Muscle layer of colon (tissue), 2 donors: ENCODE data around the gene CST11.

ENCODE experiments used
- H3K27ac ChIP-seq: one replicate; pipeline ENCODE4 v1.7.0; 2013; ENCODE audit warnings: low read depth, mild to moderate bottlenecking, low read length, moderate library complexity
- H3K27me3 ChIP-seq, 2 donors: one replicate each; pipeline ENCODE4 v1.7.0; 2013; ENCODE audit warnings: low read length in 2 of 2, mild to moderate bottlenecking in 2 of 2; ENCODE audit not compliant: insufficient read depth in 2 of 2, control insufficient read depth in 1 of 2
- H3K36me3 ChIP-seq: one replicate; pipeline ENCODE4 v1.7.0; 2013; ENCODE audit warnings: mild to moderate bottlenecking, low read length; ENCODE audit not compliant: insufficient read depth
- H3K4me1 ChIP-seq: one replicate; pipeline ENCODE4 v1.7.0; 2013; ENCODE audit warnings: mild to moderate bottlenecking, low read length; ENCODE audit not compliant: insufficient read depth
- H3K4me3 ChIP-seq, 2 donors: one replicate each; pipeline ENCODE4 v1.7.0; 2013; ENCODE audit warnings: low read length in 2 of 2, low read depth in 1 of 2, mild to moderate bottlenecking in 1 of 2, moderate library complexity in 1 of 2
- H3K9ac ChIP-seq: one replicate; pipeline ENCODE4 v1.7.0; 2013; ENCODE audit warnings: low read length
- H3K9me3 ChIP-seq: one replicate; pipeline ENCODE4 v1.7.0; 2013; ENCODE audit warnings: mild to moderate bottlenecking, low read length
- donor health status: abdominal sarcoma.
- donor health status: Adenocarcinoma of cecum.

CST11 gene

GRCh38 chr20:23452776-23453175 is at the start of gene CST11:
Gene CST11, minus strand, starts transcription at chr20:23452876. Its CDS starts 65 bp downstream, at chr20:23452811.
- H3K4me1 ChIP-seq, result no peaks in the 10 kb centered on the region
- peaks cover 0 to 9% of the 10 kb centered on the region in 2 donors for H3K27me3 ChIP-seq
- H3K36me3 ChIP-seq, result no peaks in the 10 kb centered on the region
- no peak within 1 kb of the TSS for H3K9ac ChIP-seq
- no peak within 1 kb of the TSS for H3K27ac ChIP-seq
- no peak within 1 kb of the TSS for H3K4me3 ChIP-seq
- H3K9me3 ChIP-seq, result no peaks in the 10 kb centered on the region

GRCh38 chr20:23501926-23502325 is 49.2 kb upstream of the CST11 start:
- Histone ChIP-seq H3K27ac (no peak overlapping the region), H3K9me3 (no peaks in the 10 kb centered on the region), H3K4me3 (no peak overlapping the region), H3K27me3 (no peaks in the 10 kb centered on the region), H3K4me1 (no peaks in the 10 kb centered on the region), H3K9ac (no peak overlapping the region), H3K36me3 (no peaks in the 10 kb centered on the region)

GRCh38 chr20:23497536-23497935 is 44.9 kb upstream of the CST11 start:
- no peaks in the 10 kb centered on the region for H3K36me3 ChIP-seq
- no peak overlapping the region for H3K4me3 ChIP-seq
- H3K27me3 ChIP-seq, result no peaks in the 10 kb centered on the region
- H3K9me3 ChIP-seq, result no peaks in the 10 kb centered on the region
- no peak overlapping the region for H3K9ac ChIP-seq
- no peak overlapping the region for H3K27ac ChIP-seq
- H3K4me1 ChIP-seq, result no peaks in the 10 kb centered on the region

GRCh38 chr20:23493172-23493772 is 40.6 kb upstream of the CST11 start:
- no peaks in the 10 kb centered on the region for H3K27me3 ChIP-seq
- no peak overlapping the region for H3K27ac ChIP-seq
- no peaks in the 10 kb centered on the region for H3K4me1 ChIP-seq
- H3K36me3 ChIP-seq, result no peaks in the 10 kb centered on the region
- H3K4me3 ChIP-seq, result no peak overlapping the region
- H3K9me3 ChIP-seq, result no peaks in the 10 kb centered on the region
- H3K9ac ChIP-seq, result no peak overlapping the region

- H3K9me3 ChIP-seq, result no peaks in the 10 kb centered on the region
- no peaks in the 10 kb centered on the region for H3K27me3 ChIP-seq
- no peak overlapping the region for H3K27ac ChIP-seq
- H3K4me1 ChIP-seq, result no peaks in the 10 kb centered on the region
- H3K9ac ChIP-seq, result no peak overlapping the region
- no peaks in the 10 kb centered on the region for H3K36me3 ChIP-seq
- no peak overlapping the region for H3K4me3 ChIP-seq
These were observed 39.6 kb upstream of the CST11 start for GRCh38 chr20:23492292-23492691.

- H3K9me3 ChIP-seq, result no peaks in the 10 kb centered on the region
- no peak within 1 kb of the TSS for H3K9ac ChIP-seq
- no peaks in the 10 kb centered on the region for H3K27me3 ChIP-seq
- no peak within 1 kb of the TSS for H3K27ac ChIP-seq
- H3K36me3 ChIP-seq, result no peaks in the 10 kb centered on the region
- H3K4me3 ChIP-seq, result no peak within 1 kb of the TSS
- H3K4me1 ChIP-seq, result no peaks in the 10 kb centered on the region
These were observed 38.1 kb upstream of the CST11 start, which contains the start of gene CST8 for GRCh38 chr20:23490817-23491216. Gene CST8, plus strand, starts transcription at chr20:23491117. Its CDS starts 551 bp downstream, at chr20:23491668.

- H3K4me3 ChIP-seq, result no peak overlapping the region
- no peaks in the 10 kb centered on the region for H3K4me1 ChIP-seq
- H3K36me3 ChIP-seq, result no peaks in the 10 kb centered on the region
- no peak overlapping the region for H3K27ac ChIP-seq
- no peak overlapping the region for H3K9ac ChIP-seq
- no peaks in the 10 kb centered on the region for H3K27me3 ChIP-seq
- H3K9me3 ChIP-seq, result no peaks in the 10 kb centered on the region
These were observed 36.3 kb upstream of the CST11 start for GRCh38 chr20:23488996-23489395.

GRCh38 chr20:23488470-23488869 is 35.8 kb upstream of the CST11 start:
- H3K27me3 ChIP-seq, result no peaks in the 10 kb centered on the region
- no peak overlapping the region for H3K27ac ChIP-seq
- no peaks in the 10 kb centered on the region for H3K36me3 ChIP-seq
- no peaks in the 10 kb centered on the region for H3K4me1 ChIP-seq
- H3K4me3 ChIP-seq, result no peak overlapping the region
- H3K9me3 ChIP-seq, result no peaks in the 10 kb centered on the region
- no peak overlapping the region for H3K9ac ChIP-seq

GRCh38 chr20:23484081-23484480 is 31.4 kb upstream of the CST11 start:
- Histone ChIP-seq H3K36me3 (no peaks in the 10 kb centered on the region), H3K9me3 (no peaks in the 10 kb centered on the region), H3K27me3 (no peaks in the 10 kb centered on the region), H3K4me1 (no peaks in the 10 kb centered on the region), H3K4me3 (no peak overlapping the region), H3K9ac (no peak overlapping the region), H3K27ac (no peak overlapping the region)

- Histone ChIP-seq H3K4me1 (no peaks in the 10 kb centered on the region), H3K9ac (no peak overlapping the region), H3K9me3 (no peaks in the 10 kb centered on the region), H3K4me3 (no peak overlapping the region), H3K36me3 (no peaks in the 10 kb centered on the region), H3K27ac (no peak overlapping the region), H3K27me3 (no peaks in the 10 kb centered on the region)
These were observed 29.5 kb upstream of the CST11 start for GRCh38 chr20:23482138-23482537.

- Histone ChIP-seq H3K4me3 (no peak overlapping the region), H3K36me3 (no peaks in the 10 kb centered on the region), H3K9ac (no peak overlapping the region), H3K27me3 (no peaks in the 10 kb centered on the region), H3K27ac (no peak overlapping the region), H3K9me3 (no peaks in the 10 kb centered on the region), H3K4me1 (no peaks in the 10 kb centered on the region)
These were observed 26.4 kb upstream of the CST11 start for GRCh38 chr20:23479043-23479442.

GRCh38 chr20:23477223-23477622 is 24.5 kb upstream of the CST11 start:
- H3K36me3 ChIP-seq, result no peaks in the 10 kb centered on the region
- H3K9me3 ChIP-seq, result no peaks in the 10 kb centered on the region
- no peak overlapping the region for H3K27ac ChIP-seq
- no peak overlapping the region for H3K9ac ChIP-seq
- no peaks in the 10 kb centered on the region for H3K27me3 ChIP-seq
- no peak overlapping the region for H3K4me3 ChIP-seq
- H3K4me1 ChIP-seq, result no peaks in the 10 kb centered on the region
